Measurements from ENCODE around the gene NAGPA.

GRCh38 chr16:5042574-5043171 is 8.9 kb upstream of the NAGPA start:
- TF ChIP-seq CREB1 (CRISPR knock-in tag; IDR thresholded peaks at IDR 0.05) (no peak), HMGXB4 (CRISPR knock-in tag; IDR thresholded peaks at IDR 0.05) (no peak)

Measured in WTC11 (cell line).